NCI-H526 (cell line): Measurements from ENCODE around the gene PXK.
A peak's percentile ranks its signal among the peaks of the same experiment; 100 is the strongest.

Experiments
- DNase-seq, 2 experiments: peaks; one replicate each; lab custom pipeline; 2025; lab: John Stamatoyannopoulos, UW

PXK gene

DNA sequence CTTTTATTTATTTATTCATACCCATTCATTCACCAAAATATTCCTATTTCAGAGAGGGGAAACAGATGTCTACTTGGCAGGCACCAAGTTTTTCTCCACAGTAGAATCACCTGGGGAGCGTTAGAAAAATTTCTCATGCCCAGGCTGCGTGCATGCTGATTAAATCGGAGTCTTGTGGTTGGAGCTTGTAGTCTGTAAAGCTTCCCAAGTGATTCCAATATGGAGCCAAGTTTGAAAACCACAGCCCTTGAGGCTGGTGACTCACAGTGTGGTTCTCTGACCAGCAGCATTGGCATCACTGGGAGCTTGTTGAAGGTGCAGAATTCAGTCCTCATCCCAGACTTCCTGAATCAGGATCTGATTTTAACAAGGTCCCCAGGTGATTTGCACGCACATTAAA, 51.2 kb downstream of the PXK start:
- DNase-seq: peak in 1 of 2 experiments; percentile 12

DNA sequence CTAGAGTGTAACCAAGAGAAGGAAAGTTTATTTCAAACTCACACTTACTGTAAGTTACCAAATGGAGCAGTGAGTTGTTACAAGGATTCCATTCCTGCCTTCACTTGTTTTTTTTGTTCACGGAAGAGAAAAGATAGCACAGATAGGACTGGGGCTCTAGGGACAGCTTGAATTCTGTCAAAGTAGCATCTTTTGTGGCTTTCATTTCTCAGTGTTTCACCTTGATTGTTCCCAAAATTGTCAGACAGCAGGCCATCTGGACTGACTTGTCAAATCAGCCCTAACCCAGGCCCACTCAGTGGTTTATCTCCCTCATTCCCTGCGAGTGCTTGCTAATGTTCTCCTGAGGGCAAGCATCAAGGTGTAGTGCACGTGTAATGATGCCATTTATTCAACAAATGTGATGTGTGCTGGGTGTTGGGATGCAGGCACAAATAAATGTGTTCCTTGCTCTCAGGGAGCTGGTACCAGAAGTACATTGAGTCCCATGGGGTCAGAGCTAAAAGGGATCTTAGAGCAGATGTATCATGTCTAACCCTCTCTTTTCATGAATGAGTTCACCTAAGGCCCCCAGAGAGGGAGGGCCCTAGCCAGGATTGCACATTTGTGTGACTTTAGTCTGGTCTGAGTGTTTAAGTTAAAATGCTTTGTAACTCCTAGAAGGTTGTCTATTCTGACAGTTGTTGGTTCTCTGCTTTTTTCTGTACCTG, 51.8 kb downstream of the PXK start:
- DNase-seq: no peak

DNA sequence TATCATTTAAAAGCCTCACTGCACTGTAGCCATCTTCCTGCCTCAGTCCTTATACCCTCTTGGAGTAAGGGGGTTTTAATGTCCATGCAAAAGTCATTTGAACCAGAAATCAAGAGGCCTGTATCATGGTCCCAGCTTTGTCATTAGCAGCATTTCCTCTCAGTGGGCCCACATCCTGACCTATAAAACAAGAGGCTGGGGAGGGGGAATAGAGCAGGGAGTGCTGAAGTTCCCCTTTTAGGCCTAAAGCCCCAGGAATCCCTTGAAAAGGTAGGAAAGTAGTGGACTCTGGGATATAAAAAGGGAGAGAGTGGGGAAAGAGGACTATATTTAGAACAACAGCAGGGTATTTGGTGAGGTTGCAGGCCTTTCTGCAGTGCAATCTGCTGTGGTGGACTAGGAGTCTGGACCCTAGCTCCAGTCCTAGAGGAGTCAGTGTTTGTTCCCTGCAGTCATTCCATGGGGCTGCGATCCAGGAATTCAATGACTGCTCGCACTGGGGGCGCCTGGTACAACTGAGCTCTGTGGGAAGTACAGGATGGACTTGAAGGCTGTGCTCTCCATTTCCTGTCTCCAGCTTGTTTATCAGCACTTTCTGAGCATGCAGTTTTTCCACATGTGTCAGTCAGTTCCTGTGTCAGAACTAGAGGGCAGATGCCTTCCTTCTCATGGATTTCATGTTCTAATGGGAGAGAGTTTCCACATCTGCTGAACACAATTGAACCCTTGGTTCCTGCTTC, 54.1 kb downstream of the PXK start:
- DNase-seq: no peak

DNA sequence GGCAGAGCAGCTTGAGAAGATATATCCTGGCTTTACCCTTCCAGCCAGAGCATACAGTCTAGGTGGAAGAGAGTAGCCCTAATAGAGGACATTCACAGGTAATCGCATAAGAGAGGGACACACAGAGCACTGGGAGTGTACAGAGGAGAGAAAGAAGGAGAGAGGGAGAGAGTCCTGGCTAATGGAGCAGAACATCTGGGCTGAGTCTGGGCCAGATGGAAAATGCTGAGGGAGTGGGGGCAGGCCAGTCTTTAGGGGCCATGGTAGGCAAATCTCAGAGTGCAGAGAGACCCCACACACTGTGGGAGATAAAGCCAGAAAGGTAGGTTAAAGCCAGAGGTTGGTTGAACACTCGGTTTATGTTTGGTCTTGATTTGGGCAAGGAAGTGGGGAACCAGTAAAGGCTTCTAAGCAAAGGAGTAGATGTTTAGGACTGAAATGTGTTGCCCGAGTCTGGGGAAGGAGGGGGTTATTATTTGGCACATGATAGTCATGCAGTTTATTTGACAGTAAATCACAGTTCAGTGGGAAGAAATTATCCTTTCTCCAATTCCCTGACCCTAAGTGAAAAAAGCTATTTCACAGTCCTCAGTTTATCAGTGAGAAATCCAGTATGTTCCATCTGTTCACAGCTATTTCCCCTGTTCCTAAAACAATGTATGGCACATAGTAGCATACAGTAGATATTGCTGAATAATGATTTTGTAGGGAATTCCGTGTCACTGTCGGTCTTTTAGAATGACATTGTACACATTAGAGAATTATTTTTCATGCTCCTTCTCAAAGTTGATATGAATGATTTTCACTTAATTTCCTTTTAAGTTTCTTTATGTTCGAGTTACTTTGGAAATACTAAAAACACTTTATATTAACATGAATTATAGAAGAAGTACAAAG, 55.2 kb downstream of the PXK start:
- no peak for DNase-seq

DNA sequence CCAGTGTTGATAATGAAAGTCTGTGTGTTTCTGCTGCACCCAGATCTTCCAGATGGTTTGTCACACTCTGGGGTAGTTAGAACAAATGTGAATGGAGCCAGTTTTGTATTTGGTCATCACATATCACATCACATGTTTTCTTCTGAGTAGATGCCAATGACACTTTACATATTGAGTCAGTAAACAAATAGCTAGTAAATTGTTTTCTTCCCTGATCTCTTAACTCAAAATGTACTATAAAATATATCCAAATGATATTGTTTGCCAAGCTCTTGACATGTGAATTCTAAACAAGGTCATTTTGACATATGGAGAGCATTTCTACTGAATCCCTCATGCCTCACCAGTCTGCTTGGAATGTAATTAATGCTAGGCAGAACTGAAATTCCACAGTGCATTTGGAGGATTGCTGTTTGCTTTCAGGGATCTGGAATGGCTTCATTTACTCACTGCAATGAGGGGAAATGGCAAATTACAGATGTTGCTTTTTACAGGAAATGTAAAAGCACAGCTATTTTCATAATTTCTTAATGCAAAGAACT, 55.9 kb downstream of the PXK start:
- DNase-seq: no peak

DNA sequence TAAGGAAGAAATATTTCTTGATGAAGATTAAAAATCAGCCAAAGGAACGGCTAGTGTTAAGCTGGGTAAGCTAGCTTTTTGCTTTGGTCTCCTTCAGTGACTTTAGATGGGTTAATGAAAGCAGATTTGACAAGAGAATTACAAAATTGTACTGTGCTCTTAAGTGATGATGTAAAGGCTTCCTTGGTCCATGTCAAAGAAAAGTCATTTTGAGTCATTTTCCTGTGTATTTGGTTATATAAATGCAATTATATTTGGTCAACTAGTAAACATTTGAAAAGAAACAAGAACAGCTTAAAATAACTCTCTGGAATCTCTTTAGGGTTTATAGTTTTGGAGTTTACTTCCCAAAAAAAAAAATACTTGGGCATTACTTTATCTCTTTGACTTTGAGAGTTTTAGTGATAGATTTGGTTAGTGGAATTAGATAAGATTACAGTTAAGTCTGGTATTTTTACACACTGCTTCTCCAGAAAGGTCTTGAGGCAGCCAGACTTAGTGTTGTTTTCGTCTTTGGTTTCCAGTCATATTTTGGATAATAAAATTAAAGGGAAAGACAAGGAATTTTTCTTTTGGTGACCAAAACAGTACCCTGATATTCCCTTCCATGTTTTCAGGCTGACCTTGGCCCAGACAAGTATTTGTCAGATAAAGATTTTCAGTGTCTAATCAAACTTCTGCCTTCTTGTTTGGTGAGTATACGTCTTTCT, 58.6 kb downstream of the PXK start:
- no peak for DNase-seq

DNA sequence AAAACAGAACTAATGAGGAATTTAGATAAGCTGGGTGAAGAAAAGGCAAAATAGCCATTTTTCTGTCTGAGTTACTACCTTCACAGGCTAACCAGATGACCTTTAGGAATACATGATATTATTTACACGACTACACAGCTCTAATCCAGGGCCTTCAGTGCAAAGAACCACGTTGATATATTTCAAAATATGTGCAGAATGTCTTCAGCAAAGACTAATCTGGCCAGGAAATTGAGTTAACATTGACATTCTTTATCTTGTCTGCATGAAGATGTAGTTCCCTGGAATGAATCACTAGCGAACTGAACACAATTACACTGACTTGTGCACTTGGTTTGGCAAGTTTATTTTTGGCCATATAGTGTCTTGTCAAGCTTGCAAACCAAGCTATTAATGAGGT, 59.5 kb downstream of the PXK start:
- no peak for DNase-seq

DNA sequence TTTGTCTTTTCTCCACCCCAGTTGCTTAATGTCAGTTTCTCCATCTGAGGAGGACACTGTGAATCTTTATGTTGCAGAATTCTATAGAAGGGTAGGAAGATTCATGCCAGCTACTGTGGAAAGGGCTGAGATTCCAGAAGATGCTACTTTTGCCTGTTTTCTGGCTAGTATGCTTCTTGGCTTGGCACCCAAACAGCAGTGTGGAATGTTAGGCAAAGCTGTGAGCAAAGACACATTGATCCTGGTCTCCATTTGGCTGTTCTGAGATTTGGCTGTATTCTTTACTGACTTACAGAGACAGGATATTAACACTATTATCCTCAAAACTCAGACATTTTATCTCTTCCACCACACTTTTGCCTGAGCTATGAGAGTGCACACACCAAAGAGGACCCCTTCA, 61.6 kb downstream of the PXK start:
- DNase-seq: no peak

DNA sequence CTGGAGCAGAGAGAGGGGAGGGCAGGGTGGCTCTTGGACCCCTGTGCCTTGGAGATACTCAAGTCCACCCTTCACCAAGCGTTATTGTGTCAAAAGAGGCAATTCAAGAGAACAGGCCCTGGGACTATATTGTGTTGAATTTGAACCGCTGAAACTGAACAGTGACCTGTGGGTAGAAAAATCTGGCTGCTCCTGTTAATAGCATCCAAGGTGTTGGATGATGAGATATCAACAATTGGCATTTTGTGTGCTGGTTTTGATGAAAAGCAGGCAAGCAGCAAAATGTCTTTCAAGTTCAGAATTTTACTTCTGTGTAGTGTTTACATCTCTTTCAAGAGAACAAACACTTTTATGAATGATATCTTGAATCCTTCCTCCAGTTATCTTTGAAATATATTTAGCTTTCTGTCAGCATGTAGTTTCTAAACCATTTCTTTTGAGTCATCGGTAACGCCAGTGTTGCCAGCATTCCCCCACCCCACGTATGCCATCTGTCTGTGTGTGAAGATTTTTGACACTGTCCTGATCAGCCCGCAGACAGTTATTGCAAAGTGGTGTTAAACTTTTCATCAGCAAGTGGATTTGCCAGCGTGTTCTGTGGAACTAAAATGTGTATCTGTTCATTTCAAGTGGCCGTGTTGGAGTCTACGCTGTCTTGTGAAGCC, 66.1 kb downstream of the PXK start:
- DNase-seq: no peak

DNA sequence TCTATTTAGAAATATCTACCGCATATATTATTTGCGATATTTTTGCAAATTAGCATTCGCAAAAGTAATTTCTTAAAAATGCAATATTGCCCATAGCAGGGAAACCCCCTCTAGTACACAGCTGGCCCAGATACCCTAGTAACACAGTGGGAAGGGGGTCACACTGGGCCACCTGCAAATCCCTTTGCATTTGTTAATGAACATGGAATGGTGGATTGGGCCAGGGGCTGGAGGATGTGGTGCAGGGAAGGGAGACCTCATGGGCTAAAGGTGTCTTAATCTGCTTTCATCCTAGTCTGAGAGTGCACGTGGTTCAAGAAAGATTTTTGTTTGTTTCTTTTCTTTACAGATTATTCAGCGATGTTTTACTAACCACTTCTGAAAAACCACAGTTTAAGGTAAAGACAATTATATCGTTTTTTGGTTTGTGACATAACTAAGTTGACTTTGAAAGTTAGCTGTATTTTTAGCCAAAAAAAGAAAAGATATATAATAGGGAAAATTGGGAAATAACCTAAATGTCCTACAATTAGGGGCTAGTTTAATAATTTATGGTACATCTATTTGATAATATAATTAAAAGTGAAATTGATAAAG, 70.9 kb downstream of the PXK start:
- no peak for DNase-seq

DNA sequence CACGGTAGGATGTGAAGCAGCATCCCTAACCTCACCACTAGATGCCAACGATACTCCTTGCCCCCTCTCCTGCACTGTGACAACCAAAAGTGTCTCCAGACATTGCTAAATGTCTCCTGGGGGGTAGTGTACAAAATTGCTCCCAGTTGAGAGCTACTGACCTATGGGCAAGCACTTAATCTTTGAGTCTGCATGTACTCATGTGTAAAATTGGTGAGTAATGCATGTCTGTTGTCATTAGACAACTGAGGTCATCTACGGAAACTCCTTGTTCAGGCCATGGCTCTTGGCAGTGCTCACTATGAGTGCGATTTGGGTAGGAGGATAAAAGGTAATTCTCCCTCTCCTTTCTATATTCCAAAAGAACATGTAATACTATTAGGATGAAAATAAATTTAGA, 71.7 kb downstream of the PXK start:
- DNase-seq: no peak

DNA sequence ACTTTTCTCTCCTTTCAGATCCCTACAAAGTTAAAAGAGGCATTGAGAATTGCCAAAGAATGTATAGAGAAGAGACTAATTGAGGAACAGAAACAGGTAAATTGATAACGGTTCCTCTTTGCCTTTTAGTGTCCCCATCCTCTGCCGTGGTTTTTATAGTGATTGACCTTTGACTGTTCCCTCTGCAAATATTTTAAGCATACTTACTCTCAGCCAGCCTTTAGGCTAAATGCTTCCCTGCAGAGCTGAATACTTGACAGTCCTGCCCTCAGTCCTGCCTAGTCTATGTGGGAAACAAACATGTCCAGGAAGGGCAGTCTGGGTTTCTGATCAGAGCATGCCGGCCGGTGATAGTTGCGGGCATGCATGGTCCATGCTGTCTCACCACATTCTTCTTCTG, 76.2 kb downstream of the PXK start:
- no peak for DNase-seq

DNA sequence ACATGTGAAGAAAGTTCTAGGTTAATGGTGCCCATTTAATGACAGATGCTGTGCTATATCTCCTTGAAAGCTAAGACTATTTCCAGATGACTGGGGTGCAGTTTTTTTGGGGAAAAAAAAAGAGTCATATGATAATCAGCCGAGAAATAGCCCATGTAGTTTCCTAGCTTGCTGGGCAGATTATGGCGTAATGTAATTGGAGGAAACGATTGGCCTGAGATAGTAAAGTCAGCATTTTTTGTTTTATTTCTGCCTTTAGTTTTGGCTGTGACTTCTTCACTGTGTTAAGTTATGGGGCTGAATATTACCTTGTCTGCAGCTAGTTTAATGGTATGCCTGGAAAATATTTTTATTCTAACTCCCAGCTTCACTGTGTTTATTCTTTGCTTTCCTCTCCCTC, 77.0 kb downstream of the PXK start:
- DNase-seq: no peak

DNA sequence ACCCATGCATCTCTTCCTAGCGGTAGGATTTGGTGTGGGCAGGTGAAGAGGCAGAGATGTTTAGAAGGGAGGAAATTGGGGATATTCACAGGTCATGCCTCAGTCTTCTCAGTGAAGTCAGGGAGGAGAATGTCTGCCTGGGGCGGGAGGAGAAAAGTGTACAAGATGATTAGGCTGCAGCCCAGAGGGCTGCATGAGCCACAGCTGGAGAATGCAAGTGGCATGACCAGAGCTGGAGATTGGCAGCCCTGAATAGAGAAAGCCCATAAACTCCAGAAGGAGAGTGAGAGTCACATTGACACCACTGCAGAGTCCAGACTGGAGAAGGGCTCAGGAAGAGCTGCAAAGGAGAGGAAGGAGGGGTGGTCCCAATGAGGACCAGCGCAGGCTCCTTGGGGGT, 78.3 kb downstream of the PXK start:
- DNase-seq: no peak

DNA sequence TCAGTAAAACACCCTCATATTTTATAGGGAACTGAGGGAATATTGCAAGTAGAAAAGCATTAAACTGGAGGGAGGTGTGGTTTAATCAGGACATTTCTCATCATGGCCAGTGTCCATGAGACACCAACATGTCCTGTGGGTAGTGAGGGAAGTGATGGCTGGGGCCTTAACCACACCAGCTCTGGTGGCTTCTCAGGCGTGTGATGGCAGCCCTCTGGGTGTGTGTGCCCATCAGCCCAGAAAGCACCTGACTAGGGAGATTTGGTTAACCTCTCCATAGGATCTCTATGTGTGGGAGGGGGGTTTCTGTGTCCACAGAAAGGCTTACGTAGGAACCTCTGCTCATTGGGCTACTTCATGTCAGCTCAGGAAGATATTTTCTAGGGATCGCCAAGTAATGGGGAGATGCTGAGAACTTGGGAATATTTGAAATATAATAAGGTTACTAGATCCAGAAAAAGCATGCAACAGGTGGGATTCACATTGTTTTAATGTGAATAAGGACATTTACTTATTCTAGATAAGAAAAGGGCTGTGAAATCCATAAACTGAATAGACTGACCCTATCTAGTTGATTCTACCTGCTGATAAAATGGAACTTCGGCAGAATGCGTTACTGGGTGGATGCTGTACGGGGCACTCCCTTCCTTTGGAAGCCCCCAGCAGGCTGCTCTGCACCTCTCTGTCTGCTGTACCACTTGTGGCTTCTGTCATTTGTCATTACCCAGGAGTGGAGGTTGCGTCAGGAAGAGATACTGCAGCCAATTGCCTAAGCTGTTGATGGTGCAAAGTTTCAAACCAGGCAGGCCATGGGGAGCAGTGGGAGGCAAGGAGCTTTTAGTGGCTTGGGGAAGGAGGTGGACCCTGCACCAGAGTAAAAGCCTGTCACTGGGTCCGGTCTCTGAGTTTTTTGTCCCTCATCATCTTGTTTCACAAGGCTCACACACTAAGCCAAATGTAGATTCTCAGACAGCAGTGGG, 79.4 kb downstream of the PXK start:
- no peak for DNase-seq

DNA sequence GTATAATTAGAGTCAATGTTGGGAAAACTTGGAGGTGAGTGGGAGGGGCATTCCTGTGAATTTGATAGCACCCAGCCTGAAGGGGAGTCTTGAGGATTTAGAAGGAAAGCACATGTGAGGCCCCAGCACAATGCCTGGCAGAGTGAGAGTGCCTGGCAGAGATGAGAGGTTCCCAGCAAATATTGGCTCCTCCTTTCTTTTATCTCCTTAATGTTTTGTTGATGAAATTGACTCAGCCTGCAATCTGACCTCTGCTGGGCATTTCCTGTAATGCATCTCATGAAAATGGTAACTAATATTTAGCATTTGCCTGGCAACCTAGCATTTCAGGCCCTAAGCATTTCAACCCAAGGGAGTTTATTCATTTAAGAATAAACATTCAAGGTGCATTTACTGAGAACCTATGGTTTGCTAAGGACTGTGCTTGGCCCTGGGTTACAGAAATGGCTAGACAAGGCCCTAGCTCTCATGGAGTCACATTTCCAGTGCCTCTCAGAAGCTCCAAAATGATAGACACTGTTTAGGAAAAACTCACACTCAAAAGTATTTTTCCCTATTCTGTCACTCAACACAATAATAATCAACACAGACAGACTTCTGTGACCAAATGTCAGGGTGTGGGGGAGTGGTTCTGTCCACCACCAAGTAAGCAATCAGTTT, 82.0 kb downstream of the PXK start:
- DNase-seq: peak; percentile 17 to 47

DNA sequence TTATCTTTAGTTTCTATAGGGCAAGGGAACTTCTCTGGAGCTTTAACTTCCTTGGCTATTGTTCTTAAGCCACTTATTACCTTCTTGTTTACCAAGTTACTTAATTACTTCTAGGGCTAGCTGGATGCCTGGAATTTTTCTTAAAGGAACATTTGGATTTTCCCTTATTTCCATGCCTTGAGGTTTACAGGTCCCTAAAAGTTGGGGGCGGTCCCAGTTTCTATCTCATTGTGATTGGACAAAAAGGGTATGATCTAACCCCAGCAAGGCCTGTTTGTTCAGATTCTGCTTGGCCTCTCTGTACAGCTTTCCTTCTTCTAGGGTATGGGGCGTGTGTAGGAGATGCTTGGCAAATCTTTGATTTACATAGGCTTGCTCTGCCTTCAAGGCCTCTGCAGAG, 83.5 kb downstream of the PXK start:
- DNase-seq: no peak

DNA sequence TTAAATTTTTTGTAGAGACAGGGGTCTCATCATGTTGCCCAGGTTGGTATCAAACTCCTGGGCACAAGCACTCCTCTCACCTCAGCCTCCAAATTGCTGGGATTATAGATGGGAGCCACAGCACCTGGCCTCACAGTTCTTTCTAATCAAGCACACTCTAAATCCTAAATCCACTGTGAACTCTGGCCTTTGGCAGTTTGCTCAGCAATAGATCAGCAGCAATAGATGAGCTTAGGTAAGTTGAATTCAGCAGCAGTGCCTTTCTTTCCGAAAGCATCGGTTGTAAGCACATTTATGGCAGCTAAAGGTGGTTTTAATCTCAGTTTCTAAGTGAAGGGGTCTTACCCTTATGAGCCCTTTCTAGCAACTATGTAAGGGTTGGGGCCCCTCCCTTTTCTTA, 84.4 kb downstream of the PXK start:
- DNase-seq: no peak

DNA sequence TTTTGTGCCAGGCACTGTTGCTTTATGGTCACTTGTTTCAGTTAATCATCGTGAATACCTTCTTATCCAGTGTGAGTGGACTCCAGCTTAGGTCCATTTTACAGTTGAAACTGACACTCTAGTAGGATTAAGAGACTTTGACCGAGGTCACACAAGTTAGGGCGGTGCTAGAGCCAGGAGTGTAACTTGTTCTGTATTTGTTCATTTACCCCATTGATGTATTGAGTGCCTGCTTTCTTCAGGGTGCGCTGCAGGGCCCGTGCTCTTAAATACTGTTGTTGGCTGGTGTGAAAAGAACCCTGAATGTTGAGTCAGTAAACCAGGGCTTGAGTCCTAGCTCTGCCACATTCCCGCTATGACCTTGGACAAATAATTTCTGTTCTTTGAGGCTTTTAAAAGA, 85.5 kb downstream of the PXK start:
- DNase-seq: no peak
